GM10248 (cell line): ENCODE data around the gene TIMM50.

Experiments used
- CTCF ChIA-PET: fragments of 300-600 bp; sonication (Branson Sonifier 250); formaldehyde crosslinking; extraction: SDS; loops from one replicate; lab custom pipeline; 2021; ENCODE audit warnings: antibody characterized with exemption; lab: Yijun Ruan, JAX
- POLR2A ChIA-PET: fragments of 350-650 bp; sonication (Branson Sonifier 250); formaldehyde crosslinking; extraction: SDS; loops from one replicate; lab custom pipeline; 2020; ENCODE audit warnings: antibody characterized with exemption; lab: Yijun Ruan, JAX
- DNase-seq: peaks from one replicate; pipeline ENCODE4 v3.0.0; 2012; ENCODE audit errors: extremely low spot score
- TF ChIP-seq, protein P1 (sequence below): IDR thresholded peaks from 2 replicates; pipeline ENCODE4 v1.5.1; 2012; ENCODE audit warnings: mild to moderate bottlenecking, low read depth; ENCODE audit errors: extremely low read depth, missing control alignments, control extremely low read depth

Gene TIMM50

GRCh38 chr19:39489756-39490155, 9.1 kb downstream of the TIMM50 start:
- POLR2A ChIA-PET, result no interaction called here
- TF ChIP-seq, protein P1, sequence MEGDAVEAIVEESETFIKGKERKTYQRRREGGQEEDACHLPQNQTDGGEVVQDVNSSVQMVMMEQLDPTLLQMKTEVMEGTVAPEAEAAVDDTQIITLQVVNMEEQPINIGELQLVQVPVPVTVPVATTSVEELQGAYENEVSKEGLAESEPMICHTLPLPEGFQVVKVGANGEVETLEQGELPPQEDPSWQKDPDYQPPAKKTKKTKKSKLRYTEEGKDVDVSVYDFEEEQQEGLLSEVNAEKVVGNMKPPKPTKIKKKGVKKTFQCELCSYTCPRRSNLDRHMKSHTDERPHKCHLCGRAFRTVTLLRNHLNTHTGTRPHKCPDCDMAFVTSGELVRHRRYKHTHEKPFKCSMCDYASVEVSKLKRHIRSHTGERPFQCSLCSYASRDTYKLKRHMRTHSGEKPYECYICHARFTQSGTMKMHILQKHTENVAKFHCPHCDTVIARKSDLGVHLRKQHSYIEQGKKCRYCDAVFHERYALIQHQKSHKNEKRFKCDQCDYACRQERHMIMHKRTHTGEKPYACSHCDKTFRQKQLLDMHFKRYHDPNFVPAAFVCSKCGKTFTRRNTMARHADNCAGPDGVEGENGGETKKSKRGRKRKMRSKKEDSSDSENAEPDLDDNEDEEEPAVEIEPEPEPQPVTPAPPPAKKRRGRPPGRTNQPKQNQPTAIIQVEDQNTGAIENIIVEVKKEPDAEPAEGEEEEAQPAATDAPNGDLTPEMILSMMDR, result no peak
- no peak for DNase-seq
- CTCF ChIA-PET, result interaction anchor here (1.3 kb wide), 2 partner anchors 8 to 13 kb away, joined by 4 to 9 read pairs; partner anchors contain the start of gene DLL3

GRCh38 chr19:39492225-39492624, 11.6 kb downstream of the TIMM50 start:
- POLR2A ChIA-PET, result no interaction called here
- DNase-seq, result no peak
- TF ChIP-seq, protein P1, result no peak
- CTCF ChIA-PET, result interaction anchor here (0.8 to 1.2 kb wide), 2 partner anchors 11 to 40 kb away, joined by 3 to 5 read pairs; partner anchors contain the start of gene EID2B

DNA sequence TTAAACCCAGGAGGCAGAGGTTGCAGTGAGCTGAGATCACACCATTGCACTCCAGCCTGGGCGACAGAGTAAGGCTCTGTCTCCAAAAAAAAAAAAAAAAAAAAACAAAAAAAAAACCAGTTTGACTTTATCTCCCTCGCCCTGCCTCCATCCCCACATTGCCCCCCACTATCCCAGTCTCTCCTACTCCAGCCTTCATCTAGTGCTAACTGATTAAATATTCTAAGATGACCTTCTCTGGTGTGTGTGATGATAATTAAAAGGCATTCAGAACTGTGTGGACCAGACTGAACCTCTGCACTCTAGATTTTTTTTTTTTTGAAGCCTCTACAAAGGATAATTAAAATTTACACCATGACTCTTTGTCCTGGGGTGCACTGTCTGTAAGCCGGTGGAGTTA, 12.2 kb downstream of the TIMM50 start:
- no peak for DNase-seq
- ChIA-PET POLR2A (no interaction called here), CTCF (interaction anchor here (0.8 kb wide), 1 partner anchor 39 kb away, joined by 3 read pairs; the partner anchor contains the start of gene EID2B)
- TF ChIP-seq, protein P1, result no peak

DNA sequence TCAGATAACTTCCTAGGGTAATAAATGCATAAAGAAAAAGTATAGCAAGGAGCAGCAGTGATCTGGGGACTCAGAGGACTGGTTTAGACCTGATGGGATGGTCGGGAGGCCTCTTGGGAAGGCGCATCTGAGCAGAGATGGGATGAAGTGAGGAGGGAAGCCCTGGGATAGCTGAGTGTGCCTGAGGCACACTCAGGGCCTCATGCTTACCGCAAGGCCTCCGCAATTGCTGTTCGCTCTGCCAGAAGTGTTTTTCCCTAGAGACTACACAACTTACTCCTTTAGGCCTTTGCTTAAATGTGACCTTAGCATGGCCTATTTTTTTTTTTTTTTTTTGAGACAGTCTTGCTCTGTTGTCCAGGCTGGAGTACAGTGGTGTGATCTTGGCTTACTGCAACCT, 14.0 kb downstream of the TIMM50 start:
- CTCF ChIA-PET, result interaction anchor here (1.2 to 1.5 kb wide), 3 partner anchors 8 to 38 kb away, joined by 3 to 6 read pairs (median 6); no protein-coding TSS in a partner anchor
- no peak for DNase-seq
- TF ChIP-seq, protein P1, result no peak
- POLR2A ChIA-PET, result no interaction called here

GRCh38 chr19:39496063-39496462, 15.4 kb downstream of the TIMM50 start:
- ChIA-PET POLR2A (no interaction called here), CTCF (interaction anchor here (0.8 to 1.4 kb wide), 2 partner anchors 22 to 33 kb away, joined by 3 read pairs; no protein-coding TSS in a partner anchor)
- TF ChIP-seq, protein P1, result no peak
- DNase-seq, result no peak

DNA sequence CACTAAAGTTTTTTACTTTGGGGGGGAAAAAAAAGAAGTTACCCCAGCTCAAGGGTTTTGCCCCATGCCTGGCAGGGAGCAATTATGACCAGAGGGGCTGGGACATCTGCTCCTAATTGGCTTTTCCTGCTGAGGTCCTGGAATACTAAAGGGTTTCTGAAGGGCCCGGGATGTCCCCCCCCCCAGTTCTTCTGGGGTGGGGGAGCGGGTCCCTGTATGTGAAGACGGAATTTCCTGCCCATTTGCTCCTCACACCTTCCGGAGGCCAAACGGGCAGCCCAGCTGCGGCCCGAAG, 17.0 kb downstream of the TIMM50 start:
- POLR2A ChIA-PET, result no interaction called here
- DNase-seq, result no peak
- CTCF ChIA-PET, result interaction anchor here (0.6 to 1.7 kb wide), 6 partner anchors 8 to 111 kb away, joined by 3 to 6 read pairs (median 3); partner anchors contain the start of gene EID2B
- TF ChIP-seq, protein P1, result no peak
